Ishikawa (cell line): ENCODE results near the gene DGKZ.
A peak's percentile ranks its signal among the peaks of the same experiment; 100 is the strongest.

ENCODE experiments used
- CEBPB ChIP-seq: IDR thresholded peaks from 2 replicates; pipeline ENCODE4 v1.6.1; 2012
- CREB1 ChIP-seq: IDR thresholded peaks from 2 replicates; pipeline ENCODE4 v1.6.1; 2012; ENCODE audit warnings: low read depth
- EGR1 ChIP-seq: IDR thresholded peaks from 2 replicates; pipeline ENCODE4 v1.6.1; 2012
- EP300 ChIP-seq: IDR thresholded peaks from 2 replicates; pipeline ENCODE4 v1.6.1; 2012; ENCODE audit warnings: borderline replicate concordance
- FOXM1 ChIP-seq: IDR thresholded peaks from 2 replicates; pipeline ENCODE4 v1.6.1; 2012; ENCODE audit warnings: low read depth, borderline replicate concordance
- MAX ChIP-seq: IDR thresholded peaks from 2 replicates; pipeline ENCODE4 v1.6.1; 2012
- NFIC ChIP-seq: IDR thresholded peaks from 2 replicates; pipeline ENCODE4 v1.6.1; 2012
- RAD21 ChIP-seq: IDR thresholded peaks from 2 replicates; pipeline ENCODE4 v1.6.1; 2012; ENCODE audit warnings: low read depth
- REST ChIP-seq: IDR thresholded peaks from 2 replicates; pipeline ENCODE4 v1.6.1; 2012; ENCODE audit warnings: low read depth, mild to moderate bottlenecking
- TAF1 ChIP-seq: IDR thresholded peaks from 2 replicates; pipeline ENCODE4 v1.6.1; 2012; ENCODE audit warnings: low read depth, mild to moderate bottlenecking
- TCF12 ChIP-seq: IDR thresholded peaks from 2 replicates; pipeline ENCODE4 v1.6.1; 2012; ENCODE audit warnings: low read depth
- TEAD4 ChIP-seq: IDR thresholded peaks from 2 replicates; pipeline ENCODE4 v1.6.1; 2012
- USF1 ChIP-seq: IDR thresholded peaks from 2 replicates; pipeline ENCODE4 v1.6.1; 2012
- YY1 ChIP-seq: IDR thresholded peaks from 2 replicates; pipeline ENCODE4 v1.6.1; 2012; ENCODE audit warnings: low read depth
- ZBTB7A ChIP-seq: IDR thresholded peaks from 2 replicates; pipeline ENCODE4 v1.6.1; 2012; ENCODE audit warnings: low read depth

DGKZ gene

GRCh38 chr11:46381048-46381818 is 34.0 kb downstream of the DGKZ start, which contains the start of gene MDK:
Gene MDK (plus strand): TSS chr11:46381669. CDS start chr11:46382058, 389 bp downstream.
- no peak for TF ChIP-seq CEBPB
- peak; percentile 45; the same call in 1 of the 2 replicates for TF ChIP-seq USF1
- TF ChIP-seq ZBTB7A = peak; percentile 99
- 0 out of 2 replicates have a peak, but pooled peaks have one; percentile 10 for TF ChIP-seq MAX

- TF ChIP-seq MAX = peak; percentile 53
- TF ChIP-seq RAD21 = no peak
- TF ChIP-seq ZBTB7A = no peak; the same call in 1 of the 2 replicates
Measured at GRCh38 chr11:46381819-46382645, 34.8 kb downstream of the DGKZ start.

GRCh38 chr11:46382646-46383403 is 35.6 kb downstream of the DGKZ start:
- TF ChIP-seq TAF1 = no peak
- peak; percentile 72 for TF ChIP-seq YY1
- TF ChIP-seq FOXM1 = no peak
- peak; percentile 34; the same call in 1 of the 2 replicates for TF ChIP-seq RAD21
- no peak for TF ChIP-seq USF1
- TF ChIP-seq EP300 = no peak

GRCh38 chr11:46383404-46383758 is 36.1 kb downstream of the DGKZ start:
- TF ChIP-seq EGR1 (no peak), MAX (no peak), RAD21 (no peak), YY1 (no peak), NFIC (no peak), ZBTB7A (no peak), FOXM1 (no peak), CEBPB (no peak), USF1 (no peak), TAF1 (no peak), TEAD4 (no peak), EP300 (no peak), TCF12 (no peak), REST (no peak), CREB1 (no peak)

DNA sequence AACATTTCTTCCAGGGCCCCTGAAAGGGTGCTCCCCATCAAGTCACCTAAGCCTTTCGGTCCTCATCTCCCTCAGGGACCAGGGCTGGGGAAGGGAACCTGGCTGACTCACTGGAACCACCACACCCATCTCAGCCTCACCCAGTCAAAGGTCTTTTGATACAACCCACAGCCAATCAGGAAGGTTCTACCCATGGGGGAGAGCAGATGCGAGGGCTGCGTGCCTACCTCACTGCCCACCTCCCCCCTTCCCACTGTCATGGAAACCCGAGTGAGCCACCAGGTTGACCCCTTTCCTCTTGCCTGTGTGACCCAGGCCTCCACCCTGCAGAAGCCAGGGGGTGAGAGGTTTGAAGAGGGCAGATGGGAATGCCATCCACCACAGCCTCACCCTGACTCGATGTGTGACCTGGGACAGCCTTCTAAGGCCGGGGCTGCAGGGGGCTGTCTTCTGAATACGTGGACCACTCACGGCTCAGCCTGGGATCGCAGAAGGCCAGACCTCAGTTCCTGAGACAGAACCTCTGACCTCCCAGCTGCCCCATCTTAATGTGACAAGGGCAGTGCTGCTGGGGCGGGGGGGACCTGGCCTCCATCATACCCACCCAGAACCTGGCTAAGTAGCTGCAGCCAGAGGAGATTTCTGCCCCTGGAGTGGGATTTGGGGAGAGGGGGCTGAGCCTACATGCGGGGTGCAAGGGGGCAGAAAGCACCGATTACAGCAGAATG is 36.9 kb downstream of the DGKZ start:
- no peak for TF ChIP-seq NFIC
- no peak for TF ChIP-seq EGR1
- TF ChIP-seq CEBPB = no peak
- TF ChIP-seq TAF1 = no peak
- no peak for TF ChIP-seq FOXM1
- no peak for TF ChIP-seq MAX
- TF ChIP-seq EP300 = no peak
- no peak for TF ChIP-seq YY1
- no peak for TF ChIP-seq RAD21
- no peak for TF ChIP-seq TCF12
- TF ChIP-seq USF1 = no peak
- no peak for TF ChIP-seq ZBTB7A
- no peak for TF ChIP-seq TEAD4
- TF ChIP-seq REST = no peak
- no peak for TF ChIP-seq CREB1
